ENCODE measurements around the gene BAIAP2.

Gene BAIAP2

GRCh38 chr17:81094509-81095382 is 59.8 kb downstream of the BAIAP2 start:
- TF ChIP-seq CTCF (IDR thresholded peaks at IDR 0.05): no peak
- Histone ChIP-seq H3K27ac (peak overlapping the region; percentile 12 to 69), H3K4me3 (peak overlapping the region; percentile 39)
- peak; percentile 90 for DNase-seq (ENCODE audit: low spot score)

GRCh38 chr17:81095383-81095762 is 60.4 kb downstream of the BAIAP2 start:
- peak overlapping the region; percentile 2 to 69 for H3K27ac ChIP-seq
- TF ChIP-seq CTCF (IDR thresholded peaks at IDR 0.05): no peak
- peak overlapping the region; percentile 39 for H3K4me3 ChIP-seq
- DNase-seq (ENCODE audit: low spot score): no peak

- peak overlapping the region; percentile 56 for H3K4me3 ChIP-seq
- no peak for DNase-seq (ENCODE audit: low spot score)
- H3K27ac ChIP-seq: peak overlapping the region in 1 of 2 donors; percentile 73
- TF ChIP-seq CTCF (IDR thresholded peaks at IDR 0.05): no peak
These were observed 61.8 kb downstream of the BAIAP2 start for GRCh38 chr17:81096741-81097133.

DNA sequence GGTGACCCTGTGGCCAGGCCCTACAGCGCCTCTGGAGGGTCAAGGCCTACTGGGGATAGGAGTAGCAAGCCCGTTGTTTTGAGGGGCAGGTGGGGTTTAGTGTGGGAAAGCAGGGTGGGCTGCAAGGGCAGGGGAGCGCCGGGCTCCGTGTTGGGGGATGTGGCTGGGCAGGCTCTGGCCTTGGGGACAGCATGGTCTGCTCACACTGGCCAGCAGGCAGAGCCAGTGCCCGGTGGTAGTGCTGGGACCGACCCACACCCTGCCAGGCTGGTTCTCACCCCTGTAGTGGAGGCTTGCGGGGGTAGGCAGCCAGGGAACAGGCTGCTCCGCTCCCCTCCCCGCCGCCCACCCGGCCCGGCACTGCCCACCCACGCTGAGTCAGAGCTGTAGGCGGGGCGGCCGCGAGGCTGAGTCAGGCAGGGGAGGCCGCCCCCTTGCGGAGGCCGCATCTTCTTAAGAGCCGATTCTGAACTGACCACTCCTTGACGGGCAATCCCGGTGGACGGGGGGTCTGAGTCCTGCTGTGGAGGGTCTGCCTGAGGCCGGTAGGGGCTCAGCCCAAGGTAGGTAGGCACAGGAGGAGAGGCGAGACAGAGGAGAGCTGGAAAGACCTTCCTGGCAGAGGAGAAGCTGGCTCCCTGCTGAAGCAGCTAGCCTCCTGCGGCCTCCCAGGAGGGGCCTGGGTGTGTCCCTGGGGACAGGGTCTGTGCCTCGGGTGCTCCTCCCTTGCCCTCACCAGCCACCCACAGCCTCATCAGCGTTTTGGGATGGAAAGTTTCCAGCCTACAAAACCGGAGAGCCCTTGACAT is 62.4 kb downstream of the BAIAP2 start:
- DNase-seq (ENCODE audit: low spot score): peak; percentile 84
- peak overlapping the region; percentile 11 to 73 for H3K27ac ChIP-seq
- TF ChIP-seq CTCF (IDR thresholded peaks at IDR 0.05): peak; percentile 56
- peak overlapping the region; percentile 56 for H3K4me3 ChIP-seq

DNA sequence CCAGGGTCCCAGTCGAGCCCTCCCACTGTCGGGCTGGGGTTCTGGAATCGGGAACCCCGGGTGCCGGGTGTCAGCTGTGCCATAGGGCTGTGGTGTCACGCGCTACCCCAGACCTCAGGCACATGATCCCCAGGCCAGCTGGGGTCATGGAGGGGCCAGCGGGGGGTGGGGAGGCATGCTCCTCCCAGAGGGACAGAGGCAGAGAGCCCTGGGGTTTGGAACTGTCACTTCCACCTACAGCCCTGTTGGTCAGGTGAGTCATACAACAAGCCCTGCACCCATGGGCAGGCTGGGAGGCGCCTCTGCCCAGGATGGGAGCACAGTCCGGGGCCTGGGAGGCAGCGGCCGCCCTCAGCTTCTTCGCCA is 63.0 kb downstream of the BAIAP2 start:
- H3K4me3 ChIP-seq: peak overlapping the region; percentile 56
- no peak overlapping the region for H3K27ac ChIP-seq
- no peak for DNase-seq (ENCODE audit: low spot score)
- TF ChIP-seq CTCF (IDR thresholded peaks at IDR 0.05): no peak

- no peak for DNase-seq (ENCODE audit: low spot score)
- H3K27ac ChIP-seq: no peak overlapping the region
- TF ChIP-seq CTCF (IDR thresholded peaks at IDR 0.05): no peak
- H3K4me3 ChIP-seq: no peak overlapping the region
These were observed 64.9 kb downstream of the BAIAP2 start for GRCh38 chr17:81099888-81100287.

All from coronary artery (tissue), 2 donors.